Neural cell (in vitro differentiated cells): ENCODE results near the gene ORM1. TPM values are rescaled to one million over a fixed set of nuclear protein-coding genes. Genes with fewer than 3 reads are reported as not detected.

Source experiments
- H2AFZ ChIP-seq: fragments of 200-600, 300-800 bp; sonication (generic), shearing (Covaris generic); 2 replicates; pipeline ENCODE4 v1.6.0; 2014; ENCODE audit warnings: low read depth, mild to moderate bottlenecking, antibody characterized with exemption, low read length, moderate library complexity
- H3F3A ChIP-seq: fragments of 200-600 bp; shearing (Covaris generic); 2 replicates; pipeline ENCODE4 v1.6.1; 2016; ENCODE audit warnings: mild to moderate bottlenecking, moderate library complexity, mixed read lengths, antibody characterized with exemption, low read length; ENCODE audit not compliant: insufficient read depth, poor library complexity, severe bottlenecking
- H3K27ac ChIP-seq: fragments of 200-600, 300-800 bp; sonication (generic), shearing (Covaris generic); 2 replicates; pipeline ENCODE4 v1.5.1; 2014; ENCODE audit warnings: mild to moderate bottlenecking, low read length, moderate library complexity
- H3K27me3 ChIP-seq: fragments of 300-800, 200-600 bp; sonication (generic), shearing (Covaris generic); 2 replicates; pipeline ENCODE4 v1.6.0; 2014; ENCODE audit warnings: mild to moderate bottlenecking, low read depth, low read length, moderate library complexity; ENCODE audit not compliant: insufficient read depth
- H3K36me3 ChIP-seq: fragments of 300-800, 200-600 bp; sonication (generic), shearing (Covaris generic); 2 replicates; pipeline ENCODE4 v1.5.1; 2014; ENCODE audit warnings: mild to moderate bottlenecking, antibody characterized with exemption, low read length, moderate library complexity; ENCODE audit not compliant: insufficient read depth
- H3K4me2 ChIP-seq: fragments of 300-800, 200-600 bp; sonication (generic), shearing (Covaris generic); 2 replicates; pipeline ENCODE4 v1.6.0; 2014; ENCODE audit warnings: mild to moderate bottlenecking, low read length
- H3K4me3 ChIP-seq: fragments of 300-800, 200-600 bp; sonication (generic), shearing (Covaris generic); 2 replicates; pipeline ENCODE4 v1.5.1; 2014; ENCODE audit warnings: mild to moderate bottlenecking, low read length, moderate library complexity
- H3K79me2 ChIP-seq: fragments of 200-600 bp; shearing (Covaris generic); replicated peaks from 2 replicates; pipeline ENCODE4 v1.6.0; 2014; ENCODE audit warnings: mild to moderate bottlenecking, low read length, moderate library complexity; ENCODE audit not compliant: insufficient read depth
- H3K9ac ChIP-seq: fragments of 300-800, 200-600 bp; sonication (generic), shearing (Covaris generic); 2 replicates; pipeline ENCODE4 v1.6.1; 2016; ENCODE audit warnings: mild to moderate bottlenecking, low read length, mixed read lengths
- H3K9me2 ChIP-seq: fragments of 200-600 bp; shearing (Covaris generic); 2 replicates; pipeline ENCODE4 v1.6.1; 2016; ENCODE audit warnings: mild to moderate bottlenecking, low read length, mixed read lengths; ENCODE audit not compliant: insufficient read depth
- H3K9me3 ChIP-seq: fragments of 200-600, 300-800 bp; sonication (generic), shearing (Covaris generic); 2 replicates; pipeline ENCODE4 v1.6.1; 2016; ENCODE audit warnings: mild to moderate bottlenecking, mixed run types, low read length, moderate library complexity, mixed read lengths
- H4K20me1 ChIP-seq: fragments of 200-600 bp; shearing (Covaris generic); 2 replicates; pipeline ENCODE4 v1.6.1; 2016; ENCODE audit warnings: mild to moderate bottlenecking, mixed run types; ENCODE audit not compliant: insufficient read depth
- EP300 ChIP-seq: fragments of 450-650 bp; conservative IDR thresholded peaks from 2 replicates; pipeline ENCODE4 v1.6.1; 2014; ENCODE audit warnings: antibody characterized with exemption, mild to moderate bottlenecking, moderate library complexity; ENCODE audit not compliant: poor library complexity, severe bottlenecking
- EZH2 ChIP-seq: fragments of 200-600, 300-800 bp; shearing (Covaris generic), sonication (generic); IDR thresholded peaks from 2 replicates; pipeline ENCODE4 v1.6.1; 2014; ENCODE audit warnings: antibody characterized with exemption, low read length, borderline replicate concordance, mild to moderate bottlenecking; ENCODE audit not compliant: insufficient read depth, poor library complexity, severe bottlenecking
- MXI1 ChIP-seq: fragments of 450-650 bp; conservative IDR thresholded peaks from 2 replicates; pipeline ENCODE4 v1.6.1; 2014; ENCODE audit warnings: antibody characterized with exemption, mild to moderate bottlenecking; ENCODE audit not compliant: poor library complexity, severe bottlenecking
- POLR2AphosphoS5 ChIP-seq: IDR thresholded peaks from 2 replicates; pipeline ENCODE4 v1.6.1; 2012
- RAD21 ChIP-seq: fragments of 450-650 bp; conservative IDR thresholded peaks from 2 replicates; pipeline ENCODE4 v1.6.1; 2014; ENCODE audit warnings: antibody characterized with exemption, mild to moderate bottlenecking, moderate library complexity
- SMC3 ChIP-seq: fragments of 450-650 bp; conservative IDR thresholded peaks from 2 replicates; pipeline ENCODE4 v1.6.1; 2014; ENCODE audit warnings: antibody characterized with exemption, mild to moderate bottlenecking, moderate library complexity; ENCODE audit not compliant: poor library complexity
- TAF1 ChIP-seq: IDR thresholded peaks from 2 replicates; pipeline ENCODE4 v1.6.1; 2012; ENCODE audit warnings: low read depth
- polyA plus RNA-seq: library from polyadenylated mRNA; depleted of rRNA; stranded (reverse); fragments of >200 nt; gene quantifications from 2 replicates; pipeline ENCODE4 v1.2.3, GENCODE V29; 2014
- TF ChIP-seq, protein P1 (sequence below): IDR thresholded peaks from 2 replicates; pipeline ENCODE4 v1.6.1; 2012; ENCODE audit warnings: borderline replicate concordance
- TF ChIP-seq, protein P2 (sequence below): fragments of 450-650 bp; IDR thresholded peaks from 2 replicates; pipeline ENCODE4 v1.5.1; 2014; ENCODE audit warnings: antibody characterized with exemption, mild to moderate bottlenecking, moderate library complexity; ENCODE audit not compliant: poor library complexity, severe bottlenecking

ORM1 gene
- polyA plus RNA-seq, 1 donor from 2014 or later: not detected

DNA sequence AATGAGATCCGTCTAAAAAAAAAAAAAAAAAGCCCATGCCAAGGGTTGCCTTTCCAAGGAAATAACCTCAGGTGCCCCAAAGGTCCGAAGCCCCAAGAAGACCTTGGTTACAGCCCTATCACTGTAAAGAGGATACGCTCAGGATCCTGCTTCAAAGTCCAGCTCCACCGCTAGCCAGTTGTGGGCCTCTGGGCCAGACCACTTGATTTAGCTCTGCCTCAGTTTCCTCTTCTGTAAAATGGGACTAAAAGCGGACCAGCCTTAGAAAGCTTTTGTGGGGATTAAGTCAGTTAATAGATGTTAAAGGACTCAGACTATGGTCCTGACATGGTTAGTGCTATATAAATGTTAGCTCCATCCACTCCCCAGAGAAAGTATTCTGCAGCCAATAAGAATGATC, 48.7 kb upstream of the ORM1 start:
- Histone ChIP-seq H3K79me2 (no peaks in the 10 kb centered on the region), H3K36me3 (no peaks in the 10 kb centered on the region), H3K4me3 (no peak overlapping the region), H3K27me3 (no peaks in the 10 kb centered on the region), H4K20me1 (no peaks in the 10 kb centered on the region), H3K9me2 (no peaks in the 10 kb centered on the region), H3K27ac (no peak overlapping the region), H2AFZ (no peak overlapping the region), H3K9me3 (no peaks in the 10 kb centered on the region), H3F3A (no peaks in the 10 kb centered on the region), H3K9ac (no peak overlapping the region), H3K4me2 (no peak overlapping the region)
- TF ChIP-seq SMC3: no peak
- no peak for TF ChIP-seq RAD21
- TF ChIP-seq, protein P1, sequence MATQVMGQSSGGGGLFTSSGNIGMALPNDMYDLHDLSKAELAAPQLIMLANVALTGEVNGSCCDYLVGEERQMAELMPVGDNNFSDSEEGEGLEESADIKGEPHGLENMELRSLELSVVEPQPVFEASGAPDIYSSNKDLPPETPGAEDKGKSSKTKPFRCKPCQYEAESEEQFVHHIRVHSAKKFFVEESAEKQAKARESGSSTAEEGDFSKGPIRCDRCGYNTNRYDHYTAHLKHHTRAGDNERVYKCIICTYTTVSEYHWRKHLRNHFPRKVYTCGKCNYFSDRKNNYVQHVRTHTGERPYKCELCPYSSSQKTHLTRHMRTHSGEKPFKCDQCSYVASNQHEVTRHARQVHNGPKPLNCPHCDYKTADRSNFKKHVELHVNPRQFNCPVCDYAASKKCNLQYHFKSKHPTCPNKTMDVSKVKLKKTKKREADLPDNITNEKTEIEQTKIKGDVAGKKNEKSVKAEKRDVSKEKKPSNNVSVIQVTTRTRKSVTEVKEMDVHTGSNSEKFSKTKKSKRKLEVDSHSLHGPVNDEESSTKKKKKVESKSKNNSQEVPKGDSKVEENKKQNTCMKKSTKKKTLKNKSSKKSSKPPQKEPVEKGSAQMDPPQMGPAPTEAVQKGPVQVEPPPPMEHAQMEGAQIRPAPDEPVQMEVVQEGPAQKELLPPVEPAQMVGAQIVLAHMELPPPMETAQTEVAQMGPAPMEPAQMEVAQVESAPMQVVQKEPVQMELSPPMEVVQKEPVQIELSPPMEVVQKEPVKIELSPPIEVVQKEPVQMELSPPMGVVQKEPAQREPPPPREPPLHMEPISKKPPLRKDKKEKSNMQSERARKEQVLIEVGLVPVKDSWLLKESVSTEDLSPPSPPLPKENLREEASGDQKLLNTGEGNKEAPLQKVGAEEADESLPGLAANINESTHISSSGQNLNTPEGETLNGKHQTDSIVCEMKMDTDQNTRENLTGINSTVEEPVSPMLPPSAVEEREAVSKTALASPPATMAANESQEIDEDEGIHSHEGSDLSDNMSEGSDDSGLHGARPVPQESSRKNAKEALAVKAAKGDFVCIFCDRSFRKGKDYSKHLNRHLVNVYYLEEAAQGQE: no peak
- TF ChIP-seq EZH2: no peak

DNA sequence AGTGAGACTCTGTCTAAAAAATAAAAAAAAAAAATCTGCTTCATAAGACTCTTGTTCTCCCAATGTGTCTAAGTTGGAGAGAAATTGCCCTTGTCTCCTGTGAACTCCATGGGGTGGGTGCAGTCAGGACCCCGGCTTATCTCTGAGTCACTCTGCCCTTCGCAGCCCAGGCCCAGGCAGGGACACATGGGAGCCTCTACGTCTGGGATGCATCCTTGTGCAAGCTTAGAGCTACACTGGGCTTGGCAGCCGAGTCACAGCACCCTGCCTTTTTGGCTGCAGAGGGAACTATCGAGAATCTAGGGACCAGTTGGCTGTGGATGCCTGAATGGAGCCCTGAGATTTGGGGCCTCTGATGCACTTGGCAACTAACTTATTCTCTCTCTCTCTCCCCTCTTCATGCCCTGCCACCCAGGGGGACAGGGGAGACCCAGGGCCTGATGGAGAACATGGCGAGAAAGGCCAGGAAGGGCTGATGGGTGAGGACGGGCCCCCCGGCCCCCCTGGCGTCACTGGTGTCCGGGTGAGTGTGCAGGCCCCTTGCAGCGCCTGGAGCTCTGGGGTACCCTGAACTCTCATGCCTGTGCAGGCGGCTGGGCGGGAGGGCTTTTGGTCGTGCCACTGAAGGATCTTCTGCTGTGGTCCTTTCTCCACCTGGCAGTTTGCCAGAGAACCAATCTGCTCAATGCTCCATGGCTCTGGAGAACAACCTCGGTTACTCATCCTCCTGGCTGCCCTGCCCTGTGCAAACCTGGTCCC, 47.5 kb upstream of the ORM1 start:
- Histone ChIP-seq H3K9me3 (no peaks in the 10 kb centered on the region), H3K79me2 (no peaks in the 10 kb centered on the region), H3K4me2 (no peak overlapping the region), H2AFZ (no peak overlapping the region), H3K4me3 (no peak overlapping the region), H3K9me2 (no peaks in the 10 kb centered on the region), H3K36me3 (no peaks in the 10 kb centered on the region), H4K20me1 (no peaks in the 10 kb centered on the region), H3K27ac (no peak overlapping the region), H3F3A (no peaks in the 10 kb centered on the region), H3K27me3 (no peaks in the 10 kb centered on the region), H3K9ac (no peak overlapping the region)
- TF ChIP-seq SMC3 (no peak), POLR2AphosphoS5 (no peak)

DNA sequence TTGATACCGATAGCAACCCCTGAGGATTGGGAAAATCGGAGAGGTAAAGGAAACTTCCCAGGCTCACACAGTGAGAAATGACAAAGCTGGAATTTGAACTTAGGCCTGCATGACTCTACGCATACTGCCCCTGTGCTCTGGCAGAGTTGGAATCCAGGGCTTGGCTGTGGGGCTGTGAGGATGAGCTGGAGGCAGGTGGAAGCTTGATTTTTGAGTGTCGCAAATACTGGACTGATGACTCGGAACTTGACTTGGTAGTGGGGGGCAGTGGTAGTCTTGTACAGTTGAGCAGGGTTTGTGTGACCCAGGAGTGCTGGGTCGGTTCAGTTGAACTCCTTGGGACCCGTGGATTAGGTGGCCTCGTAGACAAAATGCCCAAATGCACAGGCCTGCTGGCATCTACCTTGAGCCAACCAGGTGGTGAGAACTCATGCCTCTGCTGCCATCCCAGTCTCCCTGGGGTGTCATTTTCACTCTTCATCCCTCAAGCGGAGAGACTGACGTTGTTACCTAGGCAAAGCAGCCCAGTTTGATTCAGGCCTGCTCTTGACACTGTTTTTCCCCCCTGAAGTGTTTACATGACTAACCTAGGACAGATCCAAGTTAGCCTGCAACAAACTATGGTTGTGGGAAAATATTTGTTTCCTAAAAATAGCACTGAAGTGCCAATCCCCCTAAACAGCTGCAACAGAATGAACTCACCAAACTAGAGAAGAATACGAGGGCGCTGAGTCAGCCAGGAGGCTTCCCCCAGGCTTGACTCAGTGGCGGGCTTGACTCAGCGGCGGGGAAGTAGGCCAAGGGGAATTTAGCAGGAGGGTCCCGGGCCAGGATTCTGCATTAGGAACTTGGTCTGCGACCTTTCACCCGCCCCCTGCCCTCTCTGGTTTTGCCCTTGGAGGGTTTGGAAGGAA, 45.7 kb upstream of the ORM1 start:
- Histone ChIP-seq H3K4me2 (no peak overlapping the region), H3K36me3 (no peaks in the 10 kb centered on the region), H2AFZ (no peak overlapping the region), H3F3A (no peaks in the 10 kb centered on the region), H3K9me2 (no peaks in the 10 kb centered on the region), H3K79me2 (no peaks in the 10 kb centered on the region), H3K27ac (no peak overlapping the region), H3K4me3 (no peak overlapping the region), H4K20me1 (no peaks in the 10 kb centered on the region), H3K9ac (no peak overlapping the region), H3K27me3 (no peaks in the 10 kb centered on the region), H3K9me3 (no peaks in the 10 kb centered on the region)
- TF ChIP-seq RAD21: no peak
- TF ChIP-seq, protein P2, sequence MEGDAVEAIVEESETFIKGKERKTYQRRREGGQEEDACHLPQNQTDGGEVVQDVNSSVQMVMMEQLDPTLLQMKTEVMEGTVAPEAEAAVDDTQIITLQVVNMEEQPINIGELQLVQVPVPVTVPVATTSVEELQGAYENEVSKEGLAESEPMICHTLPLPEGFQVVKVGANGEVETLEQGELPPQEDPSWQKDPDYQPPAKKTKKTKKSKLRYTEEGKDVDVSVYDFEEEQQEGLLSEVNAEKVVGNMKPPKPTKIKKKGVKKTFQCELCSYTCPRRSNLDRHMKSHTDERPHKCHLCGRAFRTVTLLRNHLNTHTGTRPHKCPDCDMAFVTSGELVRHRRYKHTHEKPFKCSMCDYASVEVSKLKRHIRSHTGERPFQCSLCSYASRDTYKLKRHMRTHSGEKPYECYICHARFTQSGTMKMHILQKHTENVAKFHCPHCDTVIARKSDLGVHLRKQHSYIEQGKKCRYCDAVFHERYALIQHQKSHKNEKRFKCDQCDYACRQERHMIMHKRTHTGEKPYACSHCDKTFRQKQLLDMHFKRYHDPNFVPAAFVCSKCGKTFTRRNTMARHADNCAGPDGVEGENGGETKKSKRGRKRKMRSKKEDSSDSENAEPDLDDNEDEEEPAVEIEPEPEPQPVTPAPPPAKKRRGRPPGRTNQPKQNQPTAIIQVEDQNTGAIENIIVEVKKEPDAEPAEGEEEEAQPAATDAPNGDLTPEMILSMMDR: no peak
- TF ChIP-seq, protein P1: no peak
- TF ChIP-seq EZH2: no peak
- TF ChIP-seq TAF1: no peak
- no peak for TF ChIP-seq POLR2AphosphoS5
- no peak for TF ChIP-seq EP300
- no peak for TF ChIP-seq MXI1
